B cell (primary cell): ENCODE measurements around the gene GCA.

Source experiments
- CTCF ChIP-seq: fragments of 200-600 bp; IDR thresholded peaks from one replicate; pipeline ENCODE4 v1.8.0; 2022; ENCODE audit warnings: antibody characterized with exemption, mild to moderate bottlenecking
- EZH2 ChIP-seq: IDR thresholded peaks from 2 replicates; pipeline ENCODE4 v1.6.1; 2012; ENCODE audit warnings: borderline replicate concordance, low read depth, mild to moderate bottlenecking, moderate library complexity, low read length; ENCODE audit not compliant: insufficient read depth, poor library complexity, severe bottlenecking

- TF ChIP-seq CTCF (no peak), EZH2 (no peak)
Observed at GRCh38 chr2:162295009-162295408, 48.9 kb upstream of the GCA start.
